HepG2 (cell line): ENCODE measurements around the gene MBD4. TPM values are rescaled to one million over a fixed set of nuclear protein-coding genes. Genes with fewer than 3 reads are reported as not detected.

Experiments used
- ATAC-seq: fragments of 200-7000 bp; cut with Tn5 transposase; 3 replicates; pipeline ENCODE4 v1.9.1; 2020; ENCODE audit warnings: mild to moderate bottlenecking, moderate library complexity
- BruUV-seq: library from RNA; stranded (reverse); fragments of 400-500 nt; replicated peaks from 2 replicates; lab custom pipeline; 2021; lab: Mats Ljungman, UMichigan
- CTCF ChIA-PET: fragments of 300-600 bp; formaldehyde crosslinking; extraction: SDS; loops from one replicate; lab custom pipeline; 2021; ENCODE audit warnings: low total read pairs, inconsistent platforms, low intra/inter-chr PET ratio; lab: Yijun Ruan, JAX
- POLR2A ChIA-PET: fragments of 350-600 bp; sonication (Branson Sonifier 250); formaldehyde crosslinking; loops from one replicate; lab custom pipeline; 2020; ENCODE audit warnings: antibody characterized with exemption, inconsistent platforms; lab: Yijun Ruan, JAX
- DNase-seq: peaks from one replicate; pipeline ENCODE4 v3.0.0-alpha.2; 2015; ENCODE audit warnings: low spot score
- FAIRE-seq: peaks from 3 replicates; lab custom pipeline; 2011; peaks lifted over from hg19 to GRCh38; lab: Jason Lieb, UNC
- H2AFZ ChIP-seq: one replicate; pipeline ENCODE4 v1.6.1; 2011; ENCODE audit warnings: low read length, inconsistent platforms
- H3K27ac ChIP-seq: fragments of 300-600 bp; 3 replicates; pipeline ENCODE4 v1.8.0; 2011; ENCODE audit warnings: mixed run types, mild to moderate bottlenecking, mixed read lengths, low read length, inconsistent platforms; ENCODE audit not compliant: insufficient read depth; ENCODE audit errors: extremely low read length
- H3K27me3 ChIP-seq, 2 experiments: fragments of 200-600 bp in 1 of 2; 2 replicates in 1 of 2; 3 replicates in 1 of 2; pipeline versions ENCODE4 v1.6.0 to v1.8.0; 2011; ENCODE audit warnings: low read length in 2 of 2, mild to moderate bottlenecking in 2 of 2, moderate library complexity in 2 of 2, inconsistent platforms in 1 of 2; ENCODE audit not compliant: insufficient read depth in 2 of 2, control insufficient read depth in 1 of 2
- H3K36me3 ChIP-seq, 2 experiments: fragments of 200-600 bp in 1 of 2; replicated peaks in 1 of 2; 2 replicates in 1 of 2; 3 replicates in 1 of 2; pipeline versions ENCODE4 v1.5.1 to v1.8.0; 2011; ENCODE audit warnings: low read length in 2 of 2, inconsistent platforms in 1 of 2; ENCODE audit not compliant: insufficient read depth in 2 of 2, control insufficient read depth in 1 of 2
- H3K4me1 ChIP-seq: 2 replicates; pipeline ENCODE4 v1.5.1; 2012; ENCODE audit warnings: low read length, inconsistent platforms; ENCODE audit not compliant: insufficient read depth
- H3K4me2 ChIP-seq: 2 replicates; pipeline ENCODE4 v1.6.0; 2011; ENCODE audit warnings: low read depth, low read length, inconsistent platforms
- H3K4me3 ChIP-seq, 3 experiments: fragments of 200-600 bp in 1 of 3; sonication (generic), shearing (Covaris generic) in 1 of 3; replicated peaks in 1 of 3; 2 replicates each; pipeline ENCODE4 v1.5.1; 2011 to 2016; ENCODE audit warnings: low read length in 3 of 3, inconsistent platforms in 2 of 3, low read depth in 2 of 3, mild to moderate bottlenecking in 2 of 3, control low read depth in 1 of 3, mixed read lengths in 1 of 3; ENCODE audit not compliant: insufficient read depth in 1 of 3
- H3K79me2 ChIP-seq: one replicate; pipeline ENCODE4 v1.6.1; 2011; ENCODE audit warnings: low read length, inconsistent platforms; ENCODE audit not compliant: insufficient read depth
- H3K9ac ChIP-seq: 2 replicates; pipeline ENCODE4 v1.6.0; 2011; ENCODE audit warnings: mild to moderate bottlenecking, low read depth, low read length, inconsistent platforms; ENCODE audit not compliant: insufficient read depth
- H3K9me3 ChIP-seq: 2 replicates; pipeline ENCODE4 v1.5.1; 2012; ENCODE audit warnings: mild to moderate bottlenecking, low read length
- H4K20me1 ChIP-seq: 2 replicates; pipeline ENCODE4 v1.6.0; 2011; ENCODE audit warnings: inconsistent platforms, mild to moderate bottlenecking, low read length, moderate library complexity; ENCODE audit not compliant: insufficient read depth
- ARNT2 ChIP-seq: sonication (generic); formaldehyde crosslinking; IDR thresholded peaks from 2 replicates; pipeline ENCODE4 v1.8.0; 2022; ENCODE audit warnings: mild to moderate bottlenecking, low read depth, missing genetic modification reagents, moderate library complexity
- CHD4 ChIP-seq: fragments of 200-600 bp; sonication (generic); IDR thresholded peaks from 2 replicates; pipeline ENCODE4 v1.7.0; 2017; ENCODE audit warnings: mild to moderate bottlenecking, low read length, borderline replicate concordance
- ESRRA ChIP-seq: sonication (generic); formaldehyde crosslinking; IDR thresholded peaks from 2 replicates; pipeline ENCODE4 v1.5.1; 2020; ENCODE audit warnings: mild to moderate bottlenecking, low read depth, missing genetic modification reagents
- HDAC1 ChIP-seq: sonication (generic); formaldehyde crosslinking; IDR thresholded peaks from 2 replicates; pipeline ENCODE4 v1.5.1; 2020; ENCODE audit warnings: mild to moderate bottlenecking, missing genetic modification reagents
- HOXA7 ChIP-seq: sonication (generic); formaldehyde crosslinking; IDR thresholded peaks from 2 replicates; pipeline ENCODE4 v1.8.1; 2022; ENCODE audit warnings: mild to moderate bottlenecking, missing genetic modification reagents, moderate library complexity
- NFIC ChIP-seq: IDR thresholded peaks from 2 replicates; pipeline ENCODE4 v1.6.1; 2012; ENCODE audit warnings: mild to moderate bottlenecking, low read length, inconsistent platforms
- POLR2A ChIP-seq, 2 experiments: IDR thresholded peaks; 2 replicates each; pipeline ENCODE4 v1.6.1; 2011; ENCODE audit warnings: low read depth in 2 of 2, low read length in 2 of 2, mild to moderate bottlenecking in 1 of 2, moderate library complexity in 1 of 2; ENCODE audit not compliant: insufficient read depth in 1 of 2
- POLR2AphosphoS5 ChIP-seq: IDR thresholded peaks from 2 replicates; pipeline ENCODE4 v1.6.1; 2012; ENCODE audit warnings: low read depth, low read length
- SOX5 ChIP-seq: IDR thresholded peaks from 2 replicates; pipeline ENCODE4 v1.6.1; 2016; ENCODE audit warnings: borderline replicate concordance
- SP140L ChIP-seq: sonication (generic); formaldehyde crosslinking; IDR thresholded peaks from 2 replicates; pipeline ENCODE4 v1.4.0; 2020; ENCODE audit warnings: missing genetic modification reagents, borderline replicate concordance
- TGIF2 ChIP-seq: IDR thresholded peaks from 2 replicates; pipeline ENCODE4 v1.6.1; 2016; ENCODE audit warnings: control low read depth, missing compliant biosample characterization
- ZC3H4 ChIP-seq: sonication (generic); formaldehyde crosslinking; IDR thresholded peaks from 2 replicates; pipeline ENCODE4 v1.4.0; 2020; ENCODE audit warnings: missing genetic modification reagents, borderline replicate concordance
- ZNF547 ChIP-seq: sonication (generic); formaldehyde crosslinking; IDR thresholded peaks from 2 replicates; pipeline ENCODE4 v1.5.1; 2020; ENCODE audit warnings: mild to moderate bottlenecking, missing genetic modification reagents
- ZNF589 ChIP-seq: sonication (generic); formaldehyde crosslinking; conservative IDR thresholded peaks from 2 replicates; pipeline ENCODE4 v1.8.0; 2022; ENCODE audit warnings: mild to moderate bottlenecking, moderate library complexity, missing genetic modification reagents
- WGBS: methylation state at CpG from one replicate; pipeline ENCODE4 v1.1.6; 2017; ENCODE audit warnings: low lambda C conversion rate; 5-methylcytosine and 5-hydroxymethylcytosine counted together
- in situ Hi-C: cut with HindIII; loops from 2 replicates; pipeline ENCODE4 v1.10.0; 2017; ENCODE audit warnings: low pct_unique_long_range_greater_than_20kb; ENCODE audit not compliant: extremely low pct_ligation_motif_present
- intact Hi-C: fragments of 100-400 bp; cut with micrococcal nuclease; formaldehyde crosslinking; loops from one replicate; pipeline ENCODE4 v1.10.0; 2022; ENCODE audit not compliant: unreplicated experiment
- polyA plus RNA-seq, 8 experiments: library from polyadenylated mRNA; depleted of rRNA in 3 of 8; stranded (reverse) in 7 of 8; unstranded in 1 of 8; fragments of >200 nt; fragmentation: Illumina TruSeq in 4 of 8; extraction: Trizol in 4 of 8; gene quantifications; 2 replicates each; pipeline versions ENCODE4 v1.2.1 to v1.2.3, GENCODE V29; 2011 to 2016; ENCODE audit warnings: low read depth in 4 of 8, missing spikeins in 1 of 8, mixed read lengths in 1 of 8; ENCODE audit not compliant: insufficient read depth in 1 of 8
- total RNA-seq, 5 experiments: library from RNA; depleted of rRNA; stranded (reverse); fragments of >200 nt; fragmentation: Illumina TruSeq; extraction: Trizol; gene quantifications; 2 replicates each; pipeline ENCODE4 v1.2.3, GENCODE V29; 2016; ENCODE audit warnings: low read depth in 1 of 5
- TF ChIP-seq, protein P1 (sequence below): sonication (generic); formaldehyde crosslinking; IDR thresholded peaks from 2 replicates; pipeline ENCODE4 v1.4.0; 2020; ENCODE audit warnings: missing genetic modification reagents, mild to moderate bottlenecking, borderline replicate concordance
- TF ChIP-seq, protein P2 (sequence below): sonication (generic); formaldehyde crosslinking; IDR thresholded peaks from 2 replicates; pipeline ENCODE4 v1.5.0; 2020; ENCODE audit warnings: mild to moderate bottlenecking, missing genetic modification reagents, borderline replicate concordance
- TF ChIP-seq, protein P3 (sequence below): sonication (generic); formaldehyde crosslinking; IDR thresholded peaks from 2 replicates; pipeline ENCODE4 v1.4.0; 2020; ENCODE audit warnings: missing genetic modification reagents

MBD4 gene
- total and polyA plus RNA-seq, 2 of the 13 experiments (the other 11 are each of a cell fraction or from before 2014, with no cell fraction given) = 14.9 to 25.3 TPM

DNA sequence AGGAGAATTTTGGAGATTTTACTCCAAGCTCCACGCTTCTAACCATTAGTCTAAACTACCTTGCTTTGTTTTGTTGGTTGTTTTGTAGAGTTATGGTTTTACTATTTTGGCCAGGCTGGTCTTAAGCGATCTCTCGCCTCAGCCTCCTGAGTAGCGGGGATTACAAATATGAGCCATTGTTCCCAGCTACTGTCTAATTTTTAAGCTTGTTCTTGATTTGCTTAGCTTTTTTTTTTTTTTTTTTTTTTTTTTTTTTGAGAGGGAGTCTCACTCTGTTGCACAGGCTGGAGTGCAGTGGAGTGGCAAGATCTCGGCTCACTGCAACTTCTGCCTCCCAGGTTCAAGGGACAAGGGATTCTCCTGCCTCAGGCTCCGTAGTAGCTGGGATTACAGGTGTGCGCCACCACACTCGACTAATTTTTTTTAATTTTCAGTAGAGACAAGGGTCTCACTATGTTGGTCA lies 39.8 kb downstream of the MBD4 start:
- WGBS = 38% methylated on average over 8 of the region's 8 CpGs
- no peaks in the 10 kb centered on the region for H4K20me1 ChIP-seq
- H2AFZ ChIP-seq = peak overlapping the region; percentile 32
- H3K9me3 ChIP-seq = no peaks in the 10 kb centered on the region
- H3K4me3 ChIP-seq = peak overlapping the region; percentile 61 to 86 (median 85); a peak in 5 of 6 replicates
- peaks cover 42% of the 10 kb centered on the region for H3K79me2 ChIP-seq
- CTCF ChIA-PET = no interaction called here
- DNase-seq = no peak
- POLR2A ChIA-PET = interaction anchor here (0.6 to 2.9 kb wide), 12 partner anchors 8 to 493 kb away, joined by 3 to 23 read pairs (median 4); partner anchors contain the start of genes EFCAB12, IFT122, MBD4 and TMCC1
- H3K4me1 ChIP-seq = peaks cover 69% of the 10 kb centered on the region
- intact Hi-C loops (loop anchor here (1.0 kb wide), 1 partner anchor 13 kb away; no protein-coding TSS in a partner anchor), in situ Hi-C loops (no loop called here)
- peaks cover 0 to 15% of the 10 kb centered on the region in 2 experiments; a peak in 2 of 5 replicates for H3K36me3 ChIP-seq
- H3K27me3 ChIP-seq = no peaks in the 10 kb centered on the region; a peak in 1 of 5 replicates
- peak overlapping the region; percentile 87 for H3K27ac ChIP-seq
- BruUV-seq = TSS peak; percentile 85
- peak overlapping the region; percentile 88 for H3K4me2 ChIP-seq
- FAIRE-seq = no peak
- peak overlapping the region; percentile 88 for H3K9ac ChIP-seq
- peak; percentile 4; the same call in 2 of the 3 replicates for ATAC-seq
- TF ChIP-seq NFIC = peak; percentile 15; the same call in 1 of the 2 replicates
- TF ChIP-seq, protein P1, sequence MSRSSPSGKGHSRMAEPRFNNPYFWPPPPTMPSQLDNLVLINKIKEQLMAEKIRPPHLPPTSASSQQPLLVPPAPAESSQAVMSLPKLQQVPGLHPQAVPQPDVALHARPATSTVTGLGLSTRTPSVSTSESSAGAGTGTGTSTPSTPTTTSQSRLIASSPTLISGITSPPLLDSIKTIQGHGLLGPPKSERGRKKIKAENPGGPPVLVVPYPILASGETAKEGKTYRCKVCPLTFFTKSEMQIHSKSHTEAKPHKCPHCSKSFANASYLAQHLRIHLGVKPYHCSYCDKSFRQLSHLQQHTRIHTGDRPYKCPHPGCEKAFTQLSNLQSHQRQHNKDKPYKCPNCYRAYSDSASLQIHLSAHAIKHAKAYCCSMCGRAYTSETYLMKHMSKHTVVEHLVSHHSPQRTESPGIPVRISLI (CRISPR knock-in tag) = peak; percentile 53; the same call in 1 of the 2 replicates
- TF ChIP-seq POLR2A (IDR thresholded peaks at IDR 0.05; ENCODE audit: insufficient read depth in 1 of 2, low read depth in 2 of 2, low read length in 2 of 2) = peak; percentile 71 to 91
- 0 out of 2 replicates have a peak, but pooled peaks have one; percentile 52 for TF ChIP-seq CHD4
- TF ChIP-seq ESRRA (CRISPR knock-in tag) = 0 out of 2 replicates have a peak, but pooled peaks have one; percentile 2
- peak; percentile 36; the same call in 1 of the 2 replicates for TF ChIP-seq SP140L (CRISPR knock-in tag)
- TF ChIP-seq HOXA7 (CRISPR knock-in tag) = no peak
- peak; percentile 4; the same call in 1 of the 2 replicates for TF ChIP-seq TGIF2 (CRISPR knock-in tag)
- TF ChIP-seq HDAC1 (CRISPR knock-in tag) = peak; percentile 40; the same call in 1 of the 2 replicates
- TF ChIP-seq ZNF589 (CRISPR knock-in tag) = no peak
- no peak for TF ChIP-seq ZC3H4 (CRISPR knock-in tag)
- TF ChIP-seq ARNT2 (CRISPR knock-in tag) = 0 out of 2 replicates have a peak, but pooled peaks have one; percentile 0
- 0 out of 2 replicates have a peak, but pooled peaks have one; percentile 3 for TF ChIP-seq SOX5 (CRISPR knock-in tag)
- TF ChIP-seq, protein P2, sequence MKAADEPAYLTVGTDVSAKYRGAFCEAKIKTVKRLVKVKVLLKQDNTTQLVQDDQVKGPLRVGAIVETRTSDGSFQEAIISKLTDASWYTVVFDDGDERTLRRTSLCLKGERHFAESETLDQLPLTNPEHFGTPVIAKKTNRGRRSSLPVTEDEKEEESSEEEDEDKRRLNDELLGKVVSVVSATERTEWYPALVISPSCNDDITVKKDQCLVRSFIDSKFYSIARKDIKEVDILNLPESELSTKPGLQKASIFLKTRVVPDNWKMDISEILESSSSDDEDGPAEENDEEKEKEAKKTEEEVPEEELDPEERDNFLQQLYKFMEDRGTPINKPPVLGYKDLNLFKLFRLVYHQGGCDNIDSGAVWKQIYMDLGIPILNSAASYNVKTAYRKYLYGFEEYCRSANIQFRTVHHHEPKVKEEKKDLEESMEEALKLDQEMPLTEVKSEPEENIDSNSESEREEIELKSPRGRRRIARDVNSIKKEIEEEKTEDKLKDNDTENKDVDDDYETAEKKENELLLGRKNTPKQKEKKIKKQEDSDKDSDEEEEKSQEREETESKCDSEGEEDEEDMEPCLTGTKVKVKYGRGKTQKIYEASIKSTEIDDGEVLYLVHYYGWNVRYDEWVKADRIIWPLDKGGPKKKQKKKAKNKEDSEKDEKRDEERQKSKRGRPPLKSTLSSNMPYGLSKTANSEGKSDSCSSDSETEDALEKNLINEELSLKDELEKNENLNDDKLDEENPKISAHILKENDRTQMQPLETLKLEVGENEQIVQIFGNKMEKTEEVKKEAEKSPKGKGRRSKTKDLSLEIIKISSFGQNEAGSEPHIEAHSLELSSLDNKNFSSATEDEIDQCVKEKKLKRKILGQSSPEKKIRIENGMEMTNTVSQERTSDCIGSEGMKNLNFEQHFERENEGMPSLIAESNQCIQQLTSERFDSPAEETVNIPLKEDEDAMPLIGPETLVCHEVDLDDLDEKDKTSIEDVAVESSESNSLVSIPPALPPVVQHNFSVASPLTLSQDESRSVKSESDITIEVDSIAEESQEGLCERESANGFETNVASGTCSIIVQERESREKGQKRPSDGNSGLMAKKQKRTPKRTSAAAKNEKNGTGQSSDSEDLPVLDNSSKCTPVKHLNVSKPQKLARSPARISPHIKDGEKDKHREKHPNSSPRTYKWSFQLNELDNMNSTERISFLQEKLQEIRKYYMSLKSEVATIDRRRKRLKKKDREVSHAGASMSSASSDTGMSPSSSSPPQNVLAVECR (CRISPR knock-in tag) = no peak
- peak; percentile 78 for TF ChIP-seq POLR2AphosphoS5
- TF ChIP-seq ZNF547 = no peak
- TF ChIP-seq, protein P3, sequence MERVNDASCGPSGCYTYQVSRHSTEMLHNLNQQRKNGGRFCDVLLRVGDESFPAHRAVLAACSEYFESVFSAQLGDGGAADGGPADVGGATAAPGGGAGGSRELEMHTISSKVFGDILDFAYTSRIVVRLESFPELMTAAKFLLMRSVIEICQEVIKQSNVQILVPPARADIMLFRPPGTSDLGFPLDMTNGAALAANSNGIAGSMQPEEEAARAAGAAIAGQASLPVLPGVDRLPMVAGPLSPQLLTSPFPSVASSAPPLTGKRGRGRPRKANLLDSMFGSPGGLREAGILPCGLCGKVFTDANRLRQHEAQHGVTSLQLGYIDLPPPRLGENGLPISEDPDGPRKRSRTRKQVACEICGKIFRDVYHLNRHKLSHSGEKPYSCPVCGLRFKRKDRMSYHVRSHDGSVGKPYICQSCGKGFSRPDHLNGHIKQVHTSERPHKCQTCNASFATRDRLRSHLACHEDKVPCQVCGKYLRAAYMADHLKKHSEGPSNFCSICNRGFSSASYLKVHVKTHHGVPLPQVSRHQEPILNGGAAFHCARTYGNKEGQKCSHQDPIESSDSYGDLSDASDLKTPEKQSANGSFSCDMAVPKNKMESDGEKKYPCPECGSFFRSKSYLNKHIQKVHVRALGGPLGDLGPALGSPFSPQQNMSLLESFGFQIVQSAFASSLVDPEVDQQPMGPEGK (CRISPR knock-in tag) = no peak
